NCI-H2171 (cell line): Measurements from ENCODE around the gene ATG9B.
A peak's percentile ranks its signal among the peaks of the same experiment; 100 is the strongest.

Experiments
- DNase-seq: peaks from one replicate; lab custom pipeline; 2025; lab: John Stamatoyannopoulos, UW

ATG9B gene

GRCh38 chr7:150978126-150978789 is 46.0 kb downstream of the ATG9B start, which contains the start of gene KCNH2:
Gene KCNH2 (minus strand): TSS chr7:150978321. CDS start chr7:150977913, 408 bp downstream.
- DNase-seq, result peak; percentile 90

GRCh38 chr7:150977382-150978125 is 46.7 kb downstream of the ATG9B start:
- no peak for DNase-seq

- no peak for DNase-seq
Observed at GRCh38 chr7:150976529-150977381, 47.5 kb downstream of the ATG9B start.

GRCh38 chr7:150975536-150976319 is 48.6 kb downstream of the ATG9B start:
- no peak for DNase-seq

GRCh38 chr7:150974468-150975391 is 49.6 kb downstream of the ATG9B start:
- DNase-seq, result peak; percentile 62

GRCh38 chr7:150973571-150974451 is 50.5 kb downstream of the ATG9B start:
- DNase-seq, result peak; percentile 53

GRCh38 chr7:150972741-150973140 is 51.6 kb downstream of the ATG9B start:
- DNase-seq, result no peak

- no peak for DNase-seq
Observed at GRCh38 chr7:150972023-150972468, 52.2 kb downstream of the ATG9B start.

GRCh38 chr7:150971242-150972022 is 52.9 kb downstream of the ATG9B start:
- DNase-seq, result no peak

- DNase-seq, result no peak
Observed at GRCh38 chr7:150970424-150970823, 53.9 kb downstream of the ATG9B start.

- DNase-seq, result peak; percentile 30
Observed at GRCh38 chr7:150969475-150969874, 54.8 kb downstream of the ATG9B start.

- no peak for DNase-seq
Observed at GRCh38 chr7:150968734-150969372, 55.4 kb downstream of the ATG9B start.

- DNase-seq, result no peak
Observed at GRCh38 chr7:150968056-150968733, 56.1 kb downstream of the ATG9B start.

GRCh38 chr7:150967349-150967748 is 56.9 kb downstream of the ATG9B start:
- no peak for DNase-seq

- no peak for DNase-seq
Observed at GRCh38 chr7:150966002-150966401, 58.3 kb downstream of the ATG9B start.

- no peak for DNase-seq
Observed at GRCh38 chr7:150965273-150965830, 58.9 kb downstream of the ATG9B start.
